ENCODE data around the gene NEK3. TPM values are rescaled to one million over a fixed set of nuclear protein-coding genes. Genes with fewer than 3 reads are reported as not detected.

Gene NEK3
- total and polyA plus RNA-seq, 2 of the 4 experiments (the other 2 are of a cell fraction): 3.6 to 9.2 TPM

DNA sequence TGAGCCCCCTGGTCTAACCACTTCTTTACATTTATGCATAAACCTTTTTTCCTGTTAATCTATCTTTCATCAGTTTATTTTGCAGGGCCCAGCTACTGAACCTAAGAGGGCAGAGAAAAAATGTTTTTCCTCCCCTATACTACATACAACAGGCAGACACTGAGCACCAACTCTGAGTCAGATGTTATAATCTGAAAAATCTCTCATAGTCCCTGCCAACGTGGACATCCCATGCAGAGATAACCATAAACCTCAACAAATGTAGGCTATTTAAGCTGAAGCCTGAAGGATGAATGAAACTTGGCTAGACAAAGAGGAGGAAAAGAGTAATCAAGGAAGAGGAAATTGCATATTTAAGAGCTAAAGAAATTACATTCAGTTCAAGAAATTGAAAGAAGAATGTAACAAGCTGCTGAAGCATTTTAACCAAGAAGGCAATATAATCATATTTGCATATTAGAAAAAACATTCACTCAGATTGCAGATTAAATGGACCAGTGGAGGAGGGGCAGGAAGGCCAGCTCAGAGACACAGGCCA lies 2.6 kb downstream of the NEK3 start:
- Histone ChIP-seq H2BK15ac (ENCODE audit: low read depth, low read length) (no peak overlapping the region), H2AFZ (replicated peaks; ENCODE audit: low read length, poor library complexity) (no peak overlapping the region), H3K9me3 (ENCODE audit: control insufficient read depth, insufficient read depth, low read length) (no peaks in the 10 kb centered on the region), H4K5ac (ENCODE audit: low read depth, low read length) (no peak overlapping the region), H3K79me1 (ENCODE audit: low read depth in 1 of 2, low read length in 2 of 2) (peaks cover 17 to 20% of the 10 kb centered on the region in 2 experiments), H3K23ac (ENCODE audit: low read depth, low read length) (no peak overlapping the region), H3K9me1 (ENCODE audit: insufficient read depth, low read length) (peaks cover 6% of the 10 kb centered on the region; the same call in 1 of the 2 replicates), H3K56ac (ENCODE audit: extremely low read depth, insufficient read depth, low read length) (no peak overlapping the region), H2BK5ac (ENCODE audit: low read depth, low read length, poor library complexity, severe bottlenecking) (no peak overlapping the region), H3K18ac (ENCODE audit: low read depth, low read length) (no peak overlapping the region), H4K8ac (ENCODE audit: low read depth in 2 of 2, low read length in 2 of 2) (no peak overlapping the region), H3K9ac (ENCODE audit: low read depth, low read length) (no peak overlapping the region), H3K14ac (replicated peaks; ENCODE audit: low read depth, low read length) (no peak overlapping the region), H3K36me3 (ENCODE audit: control insufficient read depth, insufficient read depth, low read length) (0 out of 2 replicates have a peak, but pooled peaks cover 1% of the 10 kb centered on the region), H2BK120ac (ENCODE audit: low read depth, low read length) (no peak overlapping the region), H2BK20ac (ENCODE audit: low read depth, low read length) (no peak overlapping the region), H3K4me3 (ENCODE audit: insufficient read depth, low read depth, low read length) (no peak overlapping the region), H2AK9ac (replicated peaks; ENCODE audit: low read depth, low read length, poor library complexity) (no peak overlapping the region), H4K91ac (ENCODE audit: insufficient read depth, low read depth, low read length) (no peak overlapping the region), H2AK5ac (ENCODE audit: low read depth, low read length) (no peak overlapping the region), H3K4me2 (ENCODE audit: low read depth, low read length) (no peak overlapping the region), H3K27me3 (ENCODE audit: control insufficient read depth, insufficient read depth, low read length) (no peaks in the 10 kb centered on the region), H4K20me1 (ENCODE audit: insufficient read depth, low read length) (no peaks in the 10 kb centered on the region), H3K4ac (ENCODE audit: low read depth, low read length) (no peak overlapping the region), H3K27ac (ENCODE audit: insufficient read depth, low read length) (no peak overlapping the region), H3K4me1 (ENCODE audit: control insufficient read depth, insufficient read depth, low read length) (peaks cover 3% of the 10 kb centered on the region)
- in situ Hi-C loops (cut with MboI; ENCODE audit: low sequenced_read_pairs) (no loop called here), intact Hi-C loops (cut with micrococcal nuclease) (no loop called here), dilution Hi-C loops (cut with HindIII; ENCODE audit: low sequenced_read_pairs, unreplicated experiment) (no loop called here)
- no TSS peak for BruUV-seq (replicated peaks)
- DNase-seq (peak; percentile 36), ATAC-seq (ENCODE audit: low read depth) (no peak)
- no peak for TF ChIP-seq CHD1 (IDR thresholded peaks at IDR 0.05; ENCODE audit: low read depth, low read length)
- no peak for TF ChIP-seq MAFK (IDR thresholded peaks at IDR 0.05; ENCODE audit: low read depth, low read length)
- no peak for TF ChIP-seq RAD21 (IDR thresholded peaks at IDR 0.05; ENCODE audit: low read length)
- no peak for TF ChIP-seq POLR2A (IDR thresholded peaks at IDR 0.05; ENCODE audit: low read depth, low read length)
- TF ChIP-seq NFE2L2 (IDR thresholded peaks at IDR 0.05; ENCODE audit: low read depth, low read length): no peak
- TF ChIP-seq, protein P1, sequence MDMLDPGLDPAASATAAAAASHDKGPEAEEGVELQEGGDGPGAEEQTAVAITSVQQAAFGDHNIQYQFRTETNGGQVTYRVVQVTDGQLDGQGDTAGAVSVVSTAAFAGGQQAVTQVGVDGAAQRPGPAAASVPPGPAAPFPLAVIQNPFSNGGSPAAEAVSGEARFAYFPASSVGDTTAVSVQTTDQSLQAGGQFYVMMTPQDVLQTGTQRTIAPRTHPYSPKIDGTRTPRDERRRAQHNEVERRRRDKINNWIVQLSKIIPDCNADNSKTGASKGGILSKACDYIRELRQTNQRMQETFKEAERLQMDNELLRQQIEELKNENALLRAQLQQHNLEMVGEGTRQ (IDR thresholded peaks at IDR 0.05; ENCODE audit: low read depth, low read length): no peak
- TF ChIP-seq, protein P2, sequence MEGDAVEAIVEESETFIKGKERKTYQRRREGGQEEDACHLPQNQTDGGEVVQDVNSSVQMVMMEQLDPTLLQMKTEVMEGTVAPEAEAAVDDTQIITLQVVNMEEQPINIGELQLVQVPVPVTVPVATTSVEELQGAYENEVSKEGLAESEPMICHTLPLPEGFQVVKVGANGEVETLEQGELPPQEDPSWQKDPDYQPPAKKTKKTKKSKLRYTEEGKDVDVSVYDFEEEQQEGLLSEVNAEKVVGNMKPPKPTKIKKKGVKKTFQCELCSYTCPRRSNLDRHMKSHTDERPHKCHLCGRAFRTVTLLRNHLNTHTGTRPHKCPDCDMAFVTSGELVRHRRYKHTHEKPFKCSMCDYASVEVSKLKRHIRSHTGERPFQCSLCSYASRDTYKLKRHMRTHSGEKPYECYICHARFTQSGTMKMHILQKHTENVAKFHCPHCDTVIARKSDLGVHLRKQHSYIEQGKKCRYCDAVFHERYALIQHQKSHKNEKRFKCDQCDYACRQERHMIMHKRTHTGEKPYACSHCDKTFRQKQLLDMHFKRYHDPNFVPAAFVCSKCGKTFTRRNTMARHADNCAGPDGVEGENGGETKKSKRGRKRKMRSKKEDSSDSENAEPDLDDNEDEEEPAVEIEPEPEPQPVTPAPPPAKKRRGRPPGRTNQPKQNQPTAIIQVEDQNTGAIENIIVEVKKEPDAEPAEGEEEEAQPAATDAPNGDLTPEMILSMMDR (conservative IDR thresholded peaks at IDR 0.05; ENCODE audit: low read depth, low read length): no peak
- TF ChIP-seq RFX5 (IDR thresholded peaks at IDR 0.05; ENCODE audit: low read depth, low read length): no peak
- no peak for TF ChIP-seq MXI1 (IDR thresholded peaks at IDR 0.05; ENCODE audit: borderline replicate concordance, low read depth, low read length)
- no peak for TF ChIP-seq CEBPB (IDR thresholded peaks at IDR 0.05; ENCODE audit: low read depth, low read length)
- TF ChIP-seq, protein P3, sequence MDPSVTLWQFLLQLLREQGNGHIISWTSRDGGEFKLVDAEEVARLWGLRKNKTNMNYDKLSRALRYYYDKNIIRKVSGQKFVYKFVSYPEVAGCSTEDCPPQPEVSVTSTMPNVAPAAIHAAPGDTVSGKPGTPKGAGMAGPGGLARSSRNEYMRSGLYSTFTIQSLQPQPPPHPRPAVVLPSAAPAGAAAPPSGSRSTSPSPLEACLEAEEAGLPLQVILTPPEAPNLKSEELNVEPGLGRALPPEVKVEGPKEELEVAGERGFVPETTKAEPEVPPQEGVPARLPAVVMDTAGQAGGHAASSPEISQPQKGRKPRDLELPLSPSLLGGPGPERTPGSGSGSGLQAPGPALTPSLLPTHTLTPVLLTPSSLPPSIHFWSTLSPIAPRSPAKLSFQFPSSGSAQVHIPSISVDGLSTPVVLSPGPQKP (IDR thresholded peaks at IDR 0.05; ENCODE audit: borderline replicate concordance, low read depth, low read length): no peak
- TF ChIP-seq BHLHE40 (IDR thresholded peaks at IDR 0.05; ENCODE audit: low read depth, low read length): no peak
- TF ChIP-seq RCOR1 (IDR thresholded peaks at IDR 0.05; ENCODE audit: insufficient replicate concordance, low read length): no peak
- no peak for TF ChIP-seq MAZ (IDR thresholded peaks at IDR 0.05; ENCODE audit: borderline replicate concordance, low read depth, low read length)
- TF ChIP-seq FOS (IDR thresholded peaks at IDR 0.05; ENCODE audit: low read depth, low read length): no peak
- WGBS, 2 experiments (ENCODE audit: extremely low coverage in 2 of 2, insufficient read length in 1 of 2): no CpG with 5 or more reads among the region's 1 CpG
- ChIA-PET POLR2A (ENCODE audit: unreplicated experiment) (interaction anchor here (0.6 kb wide), 1 partner anchor 31 kb away, joined by 3 read pairs; no protein-coding TSS in a partner anchor), CTCF (interaction anchor here (1.0 kb wide), 1 partner anchor 15 kb away, joined by 3 read pairs; no protein-coding TSS in a partner anchor)
